DND-41 (cell line): ENCODE measurements around the gene CYB5R3.
"Not testable (repeated sequence)": the region's sequence is repeated elsewhere in the genome, so short reads cannot be mapped to it uniquely, and the experiment has no call there.

Experiments
- EZH2 ChIP-seq: IDR thresholded peaks from 3 replicates; pipeline ENCODE4 v1.6.1; 2012; ENCODE audit warnings: borderline replicate concordance, low read depth, mild to moderate bottlenecking, moderate library complexity, low read length, inconsistent platforms; ENCODE audit not compliant: severe bottlenecking
- TF ChIP-seq, protein P1 (sequence below): IDR thresholded peaks from 2 replicates; pipeline ENCODE4 v1.5.1; 2012; ENCODE audit warnings: borderline replicate concordance, low read length, moderate library complexity, mild to moderate bottlenecking; ENCODE audit not compliant: poor library complexity, severe bottlenecking; ENCODE audit errors: extremely low read depth

DNA sequence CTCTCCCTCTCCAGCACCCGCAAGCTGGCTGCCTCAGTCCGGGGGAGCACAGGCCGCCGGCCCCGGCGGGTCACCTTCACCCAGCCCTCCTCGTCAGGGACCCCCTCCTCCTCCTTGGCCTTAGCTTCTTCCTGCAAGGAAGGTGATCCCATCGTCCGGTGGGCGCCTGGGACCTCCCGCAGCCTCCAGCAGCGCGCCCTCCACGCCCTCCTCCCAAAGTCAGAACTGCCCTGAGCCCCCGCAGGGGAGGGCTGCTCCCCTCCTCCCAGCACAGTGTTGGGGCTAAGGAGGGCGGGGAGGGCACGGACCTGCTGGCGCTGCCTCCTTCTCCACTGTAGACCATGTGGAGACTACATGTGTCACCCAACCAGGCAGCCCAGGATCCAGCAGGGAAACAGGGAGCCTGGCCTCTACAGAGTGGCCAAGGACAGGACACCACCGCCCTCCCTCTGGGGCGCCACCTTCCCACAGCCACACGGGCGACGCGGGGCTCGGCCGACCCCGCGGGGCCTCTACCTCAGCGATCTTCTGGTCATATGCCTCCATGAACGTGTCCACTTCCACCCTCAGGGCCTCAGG, 73.1 kb downstream of the CYB5R3 start:
- not testable (repeated sequence) for TF ChIP-seq EZH2
- TF ChIP-seq, protein P1, sequence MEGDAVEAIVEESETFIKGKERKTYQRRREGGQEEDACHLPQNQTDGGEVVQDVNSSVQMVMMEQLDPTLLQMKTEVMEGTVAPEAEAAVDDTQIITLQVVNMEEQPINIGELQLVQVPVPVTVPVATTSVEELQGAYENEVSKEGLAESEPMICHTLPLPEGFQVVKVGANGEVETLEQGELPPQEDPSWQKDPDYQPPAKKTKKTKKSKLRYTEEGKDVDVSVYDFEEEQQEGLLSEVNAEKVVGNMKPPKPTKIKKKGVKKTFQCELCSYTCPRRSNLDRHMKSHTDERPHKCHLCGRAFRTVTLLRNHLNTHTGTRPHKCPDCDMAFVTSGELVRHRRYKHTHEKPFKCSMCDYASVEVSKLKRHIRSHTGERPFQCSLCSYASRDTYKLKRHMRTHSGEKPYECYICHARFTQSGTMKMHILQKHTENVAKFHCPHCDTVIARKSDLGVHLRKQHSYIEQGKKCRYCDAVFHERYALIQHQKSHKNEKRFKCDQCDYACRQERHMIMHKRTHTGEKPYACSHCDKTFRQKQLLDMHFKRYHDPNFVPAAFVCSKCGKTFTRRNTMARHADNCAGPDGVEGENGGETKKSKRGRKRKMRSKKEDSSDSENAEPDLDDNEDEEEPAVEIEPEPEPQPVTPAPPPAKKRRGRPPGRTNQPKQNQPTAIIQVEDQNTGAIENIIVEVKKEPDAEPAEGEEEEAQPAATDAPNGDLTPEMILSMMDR: not testable (repeated sequence)
